Hematopoietic multipotent progenitor cell treated with erythropoietin and hydrocortisone succinate and interleukin-3 and kit ligand, for 17 days (in vitro differentiated cells): ENCODE measurements around the gene AFG3L2.
A peak's percentile ranks its signal among the peaks of the same experiment; 100 is the strongest.

ENCODE experiments used
- DNase-seq: peaks from one replicate; pipeline ENCODE4 v3.0.0-alpha.2; 2015; ENCODE audit warnings: low spot score

The AFG3L2 gene

DNA sequence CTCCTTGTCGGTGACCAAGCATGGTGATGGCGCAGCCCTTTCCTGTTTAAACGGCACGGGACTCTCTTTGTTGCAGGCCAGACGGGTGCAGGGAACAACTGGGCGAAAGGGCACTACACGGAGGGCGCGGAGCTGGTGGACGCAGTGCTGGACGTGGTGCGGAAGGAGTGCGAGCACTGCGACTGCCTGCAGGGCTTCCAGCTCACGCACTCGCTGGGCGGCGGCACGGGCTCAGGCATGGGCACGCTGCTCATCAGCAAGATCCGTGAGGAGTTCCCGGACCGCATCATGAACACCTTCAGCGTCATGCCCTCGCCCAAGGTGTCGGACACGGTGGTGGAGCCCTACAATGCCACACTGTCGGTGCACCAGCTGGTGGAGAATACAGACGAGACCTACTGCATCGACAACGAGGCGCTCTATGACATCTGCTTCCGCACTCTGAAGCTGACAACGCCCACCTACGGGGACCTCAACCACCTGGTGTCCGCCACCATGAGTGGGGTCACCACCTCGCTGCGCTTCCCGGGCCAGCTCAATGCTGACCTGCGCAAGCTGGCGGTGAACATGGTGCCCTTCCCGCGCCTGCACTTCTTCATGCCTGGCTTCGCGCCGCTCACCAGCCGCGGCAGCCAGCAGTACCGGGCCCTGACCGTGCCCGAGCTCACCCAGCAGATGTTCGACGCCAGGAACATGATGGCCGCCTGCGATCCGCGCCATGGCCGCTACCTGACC, 51.9 kb downstream of the AFG3L2 start:
- no peak for DNase-seq

DNA sequence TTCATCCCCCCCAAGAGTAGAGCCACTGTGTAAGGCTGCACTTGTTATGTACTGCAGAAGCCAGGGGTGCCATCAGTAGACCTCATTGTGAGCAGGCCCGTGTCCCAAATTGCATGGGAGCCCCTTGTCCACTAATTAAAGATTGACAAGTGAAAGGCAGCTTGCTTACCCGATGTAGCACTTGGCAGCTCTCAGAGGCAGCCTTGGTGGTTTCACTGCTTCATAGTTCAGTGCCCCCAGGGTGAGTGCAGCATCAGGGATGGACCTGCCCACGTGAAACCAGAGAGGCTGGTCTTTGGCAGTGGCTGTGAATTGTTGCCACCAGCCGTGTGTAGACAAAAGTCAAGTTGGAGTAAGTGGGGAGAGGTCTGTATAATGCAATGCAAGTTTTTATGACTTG, 55.7 kb downstream of the AFG3L2 start:
- DNase-seq = no peak

DNA sequence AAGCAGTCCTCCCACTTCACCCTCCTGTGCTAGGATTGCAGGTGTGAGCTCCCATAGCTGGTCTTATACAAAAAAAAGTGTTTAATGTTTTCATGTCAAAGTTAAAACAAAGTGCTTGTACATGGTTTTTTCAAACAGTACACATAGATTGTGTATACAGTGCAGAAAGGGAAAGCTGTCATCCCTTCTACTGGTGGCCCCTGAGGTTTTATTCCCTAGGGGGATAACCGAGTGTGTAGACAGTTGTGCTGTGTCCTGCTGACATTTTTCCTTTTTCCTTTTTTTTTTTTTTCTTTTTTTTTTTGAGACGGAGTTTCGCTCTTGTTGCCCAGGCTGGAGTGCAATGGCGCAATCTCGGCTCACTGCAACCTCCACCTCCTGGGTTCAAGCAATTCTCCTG, 58.2 kb downstream of the AFG3L2 start:
- no peak for DNase-seq

GRCh38 chr18:12318334-12318697, 58.7 kb downstream of the AFG3L2 start:
- no peak for DNase-seq

DNA sequence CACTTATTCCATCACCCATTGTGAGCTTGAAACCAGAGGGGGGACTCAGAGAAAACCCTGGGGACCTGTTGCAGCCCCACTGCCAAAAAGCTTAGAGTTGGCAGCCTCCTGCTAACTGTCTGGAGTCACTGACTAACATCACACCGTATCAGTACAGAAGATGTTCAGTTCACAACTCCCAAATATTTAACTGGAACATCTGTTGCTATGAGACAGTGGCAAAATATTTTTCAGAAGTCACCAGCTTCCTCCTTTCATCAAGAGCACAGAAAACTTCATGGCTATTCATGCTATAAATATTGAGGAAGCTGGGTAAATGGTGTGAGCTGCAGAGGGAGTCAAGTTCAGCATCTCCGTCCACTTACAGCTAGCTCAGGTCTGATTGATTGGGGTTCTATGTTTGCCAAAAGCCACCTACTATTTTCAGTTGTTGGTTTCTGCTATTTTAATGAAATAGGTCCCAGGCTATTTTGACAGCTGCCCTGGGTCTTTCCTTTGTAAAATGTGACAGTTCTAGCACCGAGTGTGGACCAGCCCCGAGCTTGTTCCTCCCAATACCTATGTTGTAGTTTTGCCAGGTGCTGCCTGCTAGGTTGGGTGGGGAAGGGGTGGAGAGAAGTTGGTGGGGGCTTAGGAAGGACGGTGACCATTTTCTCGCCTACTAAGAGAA, 59.2 kb downstream of the AFG3L2 start:
- no peak for DNase-seq

DNA sequence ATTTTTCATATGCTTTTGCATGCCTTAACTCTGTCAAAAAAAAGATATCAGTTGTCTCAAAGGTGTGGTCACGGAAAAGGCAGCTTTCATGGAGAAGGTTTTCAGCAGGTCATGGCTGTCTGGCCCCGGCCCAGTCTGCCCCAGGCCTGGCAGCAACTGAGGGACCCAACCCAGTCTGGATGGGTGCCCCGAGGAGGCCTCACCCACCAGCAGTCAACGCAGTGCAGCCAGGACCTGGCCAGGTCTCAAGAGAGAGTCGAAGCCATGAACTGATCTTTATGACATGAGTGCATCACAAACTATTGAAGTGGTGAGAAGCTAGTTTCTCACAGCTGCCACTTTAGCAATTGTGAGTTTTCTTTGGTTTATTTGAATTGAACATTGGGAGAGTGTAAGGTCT, 61.1 kb downstream of the AFG3L2 start:
- peak; percentile 92 for DNase-seq

- peak; percentile 80 for DNase-seq
These were observed 61.5 kb downstream of the AFG3L2 start for GRCh38 chr18:12315490-12315889.

- no peak for DNase-seq
These were observed 62.3 kb downstream of the AFG3L2 start for GRCh38 chr18:12314591-12315305.

DNA sequence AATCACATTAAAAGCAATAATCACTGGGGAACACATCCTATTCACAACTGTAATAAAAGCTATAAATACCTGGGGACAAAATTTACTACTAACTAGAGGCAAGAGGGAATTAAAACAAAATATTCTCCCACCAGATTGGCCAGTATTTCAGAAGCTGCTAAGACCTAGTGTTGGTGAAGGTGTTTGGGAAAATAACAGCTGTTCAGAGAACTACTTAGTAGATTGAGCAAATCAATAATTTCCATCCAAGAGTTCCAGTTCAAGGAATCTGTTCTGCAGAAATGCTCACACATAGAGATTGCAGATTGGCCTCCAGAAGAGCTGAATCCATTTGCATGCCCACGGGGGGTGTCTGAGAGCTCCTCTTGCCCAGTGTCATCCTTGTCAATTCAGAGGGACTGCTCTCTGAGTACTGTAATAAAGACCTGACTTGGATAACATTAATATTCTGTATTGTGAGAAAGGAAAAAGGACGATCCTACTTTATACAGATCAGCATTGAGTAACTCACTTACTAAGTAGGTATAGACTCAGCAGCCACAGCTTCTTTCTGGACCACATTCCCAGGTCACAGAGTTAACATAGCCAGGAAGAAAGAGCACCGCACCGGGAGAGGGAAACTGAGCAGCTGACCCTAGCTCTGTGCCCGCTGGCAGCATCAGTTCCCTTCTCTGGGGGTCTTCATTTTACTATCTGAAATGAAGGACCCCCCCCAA, 63.3 kb downstream of the AFG3L2 start:
- DNase-seq = no peak

- no peak for DNase-seq
These were observed 64.1 kb downstream of the AFG3L2 start for GRCh38 chr18:12312976-12313375.

GRCh38 chr18:12310762-12311161, 66.3 kb downstream of the AFG3L2 start:
- no peak for DNase-seq

DNA sequence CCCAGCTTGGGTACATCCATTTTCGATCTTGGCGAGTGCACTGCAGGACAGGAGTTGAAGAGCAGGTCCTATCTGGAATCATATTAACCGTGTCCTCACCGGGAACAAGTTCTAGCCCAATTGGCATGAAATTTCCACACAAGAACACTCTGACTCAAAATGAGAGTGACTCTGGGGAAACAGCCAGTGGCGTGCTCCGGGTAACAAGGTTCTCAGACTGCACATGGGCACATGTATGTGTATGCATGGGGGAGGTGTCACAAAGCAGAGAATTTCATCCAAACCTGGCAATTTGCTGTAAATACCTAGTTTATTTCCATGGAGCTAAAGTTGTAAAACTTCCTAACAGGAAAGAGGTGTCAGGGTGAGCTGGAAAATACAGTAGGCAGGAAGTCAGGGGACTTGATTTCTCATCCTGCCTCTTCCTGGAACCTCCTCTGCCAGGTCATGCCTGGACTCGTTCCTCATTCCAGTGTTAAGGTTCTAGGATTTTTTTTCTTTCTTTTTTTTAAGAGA, 67.3 kb downstream of the AFG3L2 start:
- no peak for DNase-seq

- DNase-seq = peak; percentile 72
These were observed 68.5 kb downstream of the AFG3L2 start for GRCh38 chr18:12308386-12309100.

DNA sequence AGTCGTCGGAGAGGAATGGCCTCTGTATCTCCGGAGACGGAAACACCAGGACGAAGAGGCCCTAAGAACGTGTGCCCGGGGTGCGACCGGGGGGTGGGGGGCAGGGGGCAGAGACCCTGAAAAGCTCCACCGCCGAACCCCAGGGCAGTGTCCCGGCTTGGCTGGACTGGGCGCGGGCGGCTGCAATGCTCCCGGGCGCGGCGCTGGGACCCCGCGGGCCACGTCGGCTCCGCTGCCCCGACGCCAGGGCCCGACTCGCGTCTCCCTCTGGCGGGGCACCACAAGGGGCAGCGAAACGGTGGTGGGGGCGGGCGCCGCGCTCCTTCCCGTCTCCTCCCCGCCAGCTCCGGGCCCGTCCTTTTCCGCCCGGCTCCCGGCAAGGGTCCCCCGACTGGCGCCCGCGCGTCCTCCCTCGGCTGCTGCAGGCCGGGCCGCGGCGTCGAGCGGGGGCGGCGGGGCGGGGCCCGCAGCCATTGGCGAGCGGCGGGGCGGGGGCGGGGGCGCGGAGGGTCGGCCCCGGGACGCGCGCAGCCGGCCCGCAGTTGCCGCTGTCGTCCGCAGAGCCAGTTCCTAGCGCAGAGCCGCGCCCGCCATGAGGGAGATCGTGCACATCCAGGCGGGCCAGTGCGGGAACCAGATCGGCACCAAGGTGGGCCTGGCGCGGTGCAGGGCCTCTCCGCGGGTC, 69.2 kb downstream of the AFG3L2 start, which contains the start of gene TUBB6:
Gene TUBB6, plus strand, starts transcription at position 541 of the 685 bp plus-strand sequence. Its CDS starts 52 bp downstream, at position 593.
- peak; percentile 38 for DNase-seq

DNA sequence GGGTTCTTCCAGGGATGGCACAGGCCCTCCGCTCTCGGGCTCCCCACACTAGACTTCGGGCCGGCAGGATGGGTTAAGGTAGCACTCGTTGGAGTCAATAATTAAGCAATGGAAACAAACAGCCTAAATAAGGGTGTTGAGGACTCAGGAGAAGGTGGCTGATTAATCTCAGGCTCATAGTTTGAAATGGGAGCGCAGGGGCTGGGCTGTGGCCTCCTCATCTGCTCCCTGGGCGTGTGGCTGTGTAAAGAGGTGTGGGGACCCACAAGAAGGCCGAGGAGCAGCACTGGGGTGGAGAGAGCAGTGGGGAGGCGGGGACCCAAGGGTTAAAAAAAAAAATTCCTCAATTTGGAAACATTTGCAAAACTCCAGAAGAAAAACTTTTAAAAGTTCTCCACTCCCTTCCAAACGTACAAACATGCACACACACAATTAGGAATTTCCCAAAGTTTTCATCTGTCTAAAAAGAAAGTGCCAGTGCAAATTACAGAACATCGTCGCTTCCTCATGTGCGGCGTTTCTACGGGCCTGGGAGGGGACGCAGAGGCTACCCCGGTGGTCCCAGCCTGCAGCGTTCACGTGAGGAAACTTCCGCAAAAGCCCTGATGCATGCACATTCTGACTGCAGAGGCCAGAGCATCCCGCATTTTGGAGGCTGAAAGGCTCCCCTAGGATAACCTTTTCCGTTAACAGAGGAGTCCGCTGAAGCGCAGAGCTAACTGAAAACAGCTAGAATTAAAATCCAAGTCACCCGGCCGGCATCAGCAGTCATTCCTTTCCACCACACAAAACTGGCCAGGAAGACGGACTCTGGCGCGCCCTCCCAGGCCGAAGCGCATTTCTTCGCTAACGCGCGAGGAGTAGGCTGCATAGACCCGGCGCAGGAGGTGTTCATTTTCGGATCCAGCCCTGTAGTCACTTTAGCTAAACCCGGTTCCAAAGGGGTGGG, 70.0 kb downstream of the AFG3L2 start:
- peak; percentile 52 for DNase-seq

DNA sequence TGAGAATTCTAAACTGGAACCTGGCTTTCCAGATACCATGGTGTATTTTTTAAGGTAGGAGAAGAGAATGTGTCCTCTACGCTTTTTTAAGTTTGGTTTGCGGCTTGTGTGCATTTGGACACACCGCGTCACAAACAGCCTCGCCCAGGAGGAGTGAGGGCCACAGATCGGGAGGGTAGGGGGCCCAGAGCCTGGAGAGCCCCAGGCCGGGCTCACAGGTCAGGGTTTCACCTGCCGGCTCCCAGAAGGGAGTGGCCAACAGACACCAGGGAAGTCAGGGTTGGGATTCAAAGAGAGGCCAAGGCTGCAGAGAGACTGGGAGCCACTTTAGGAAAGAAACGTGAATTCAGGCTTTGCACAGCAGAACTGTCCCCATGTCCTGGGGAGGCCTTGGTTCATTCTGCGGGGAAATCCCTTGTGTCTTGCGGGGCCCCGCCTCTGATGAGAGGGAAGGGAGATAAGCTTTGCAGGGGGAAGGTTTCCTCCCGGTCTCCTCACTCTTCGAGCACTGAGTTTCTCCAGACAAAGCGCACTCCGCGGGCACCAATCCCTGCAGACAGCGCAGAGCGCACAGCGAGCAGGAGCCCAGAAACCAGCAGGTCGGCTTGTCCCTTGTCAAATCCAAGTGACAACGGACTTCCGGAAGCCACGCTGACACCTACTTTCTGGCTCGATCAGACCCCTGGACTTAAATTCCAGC, 70.9 kb downstream of the AFG3L2 start:
- no peak for DNase-seq

GRCh38 chr18:12305211-12305610, 71.8 kb downstream of the AFG3L2 start:
- DNase-seq = no peak

DNA sequence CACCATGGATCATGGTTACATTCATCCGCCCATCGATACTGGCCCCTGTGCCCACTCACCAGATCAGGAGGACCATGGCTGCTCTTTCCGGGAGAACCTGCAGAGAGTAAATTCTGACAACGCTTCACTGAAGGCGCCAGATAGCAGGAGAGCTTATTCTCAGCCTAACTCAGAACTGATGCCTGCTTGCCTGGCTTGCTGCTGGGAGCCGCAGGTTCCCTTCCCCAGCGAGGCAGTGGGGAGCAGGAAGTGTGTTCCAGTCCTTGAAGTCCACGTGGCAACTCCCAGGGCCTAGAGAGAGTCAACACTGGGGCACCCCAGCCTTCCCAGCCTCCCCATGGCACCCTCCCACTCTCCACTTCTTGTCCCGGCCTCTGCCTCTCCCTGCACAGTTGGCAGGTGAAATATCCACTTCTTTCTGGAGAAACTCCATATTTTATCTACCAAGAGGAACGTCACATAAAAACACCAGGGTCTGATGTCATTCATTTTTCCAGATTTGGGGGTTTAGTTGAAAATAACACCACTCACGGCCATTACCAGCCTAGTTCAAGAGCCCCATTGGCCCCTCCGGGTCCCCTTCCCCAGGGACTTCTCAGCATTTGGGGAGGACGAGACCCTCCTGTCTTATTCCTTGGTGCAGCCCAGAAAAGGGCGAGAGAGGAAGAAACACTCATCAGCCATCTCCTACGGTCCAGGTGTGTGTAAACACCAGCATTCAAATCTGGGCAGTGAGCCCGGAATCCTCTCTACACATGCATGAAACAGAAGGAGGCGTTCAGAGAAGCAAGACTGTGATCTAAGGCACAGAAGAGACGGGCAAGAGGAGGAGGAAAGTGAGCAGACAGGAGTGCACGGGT, 72.4 kb downstream of the AFG3L2 start:
- no peak for DNase-seq
